SU-DHL-6 (cell line): Measurements from ENCODE around the gene FRY.

ENCODE experiments used
- CTCF ChIP-seq: fragments of 200-600 bp; sonication (generic); IDR thresholded peaks from one replicate; pipeline ENCODE4 v1.5.1; 2017; ENCODE audit warnings: antibody characterized with exemption, mild to moderate bottlenecking, low read length, moderate library complexity; ENCODE audit not compliant: insufficient read depth, poor library complexity, severe bottlenecking
- EZH2phosphoT487 ChIP-seq: fragments of 200-600 bp; sonication (generic), shearing (Covaris generic); conservative IDR thresholded peaks from 2 replicates; pipeline ENCODE4 v1.6.1; 2018; ENCODE audit warnings: mild to moderate bottlenecking, antibody characterized with exemption, low read length, moderate library complexity, mixed read lengths

- TF ChIP-seq CTCF (no peak), EZH2phosphoT487 (no peak)
These were observed 82.0 kb downstream of the FRY start for GRCh38 chr13:32113532-32113931.
